GM19023 (cell line): ENCODE data around the gene APLP2.

Source experiments
- ATAC-seq: cut with Tn5 transposase; IDR thresholded peaks from one replicate; pipeline ENCODE4 v1.9.1; 2021; ENCODE audit warnings: mild to moderate bottlenecking, moderate library complexity; ENCODE audit not compliant: unreplicated experiment

The APLP2 gene

DNA sequence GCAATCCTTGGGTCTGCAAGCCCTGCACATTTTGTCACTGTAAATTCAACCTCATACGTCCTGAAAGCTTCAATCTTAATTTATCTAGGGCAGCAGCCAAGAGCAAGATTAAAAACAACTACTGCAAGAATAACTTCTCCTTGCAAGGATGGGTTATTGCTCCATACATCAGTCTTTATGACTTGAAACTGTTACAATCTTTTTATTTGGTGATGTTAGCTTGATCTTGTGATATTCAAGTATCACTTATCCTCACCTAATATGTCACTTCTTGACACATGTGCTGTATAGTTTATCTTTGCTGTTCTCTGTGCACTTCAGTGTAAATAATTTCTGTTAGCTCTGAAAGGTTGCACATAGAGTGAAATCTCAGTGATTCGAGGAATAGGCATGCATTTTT lies 14.7 kb upstream of the APLP2 start:
- ATAC-seq, result no peak

GRCh38 chr11:130055617-130056016 lies 14.1 kb upstream of the APLP2 start:
- ATAC-seq, result no peak

- ATAC-seq, result no peak
These were observed 8.7 kb upstream of the APLP2 start for GRCh38 chr11:130061017-130061416.

GRCh38 chr11:130062026-130062425 lies 7.7 kb upstream of the APLP2 start:
- ATAC-seq, result no peak

DNA sequence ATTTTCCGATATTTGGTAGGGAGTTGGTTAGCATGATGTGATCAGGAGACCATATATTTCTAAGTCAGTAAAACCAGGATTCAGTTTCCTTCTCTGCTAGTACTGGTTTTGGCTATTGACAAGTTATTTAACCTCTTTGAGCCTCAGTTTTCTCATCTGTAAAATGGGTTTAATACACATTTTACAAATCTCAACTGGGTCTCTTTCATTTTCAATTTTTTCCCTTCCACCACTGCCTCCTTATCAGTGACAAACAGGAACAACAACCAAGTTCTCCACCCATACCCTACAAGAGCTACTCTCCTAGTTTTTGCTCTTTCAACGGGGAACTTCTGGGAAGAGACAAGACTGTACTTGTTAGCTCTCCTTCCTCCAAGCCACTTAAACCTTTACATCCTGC lies 6.2 kb upstream of the APLP2 start:
- ATAC-seq, result no peak

DNA sequence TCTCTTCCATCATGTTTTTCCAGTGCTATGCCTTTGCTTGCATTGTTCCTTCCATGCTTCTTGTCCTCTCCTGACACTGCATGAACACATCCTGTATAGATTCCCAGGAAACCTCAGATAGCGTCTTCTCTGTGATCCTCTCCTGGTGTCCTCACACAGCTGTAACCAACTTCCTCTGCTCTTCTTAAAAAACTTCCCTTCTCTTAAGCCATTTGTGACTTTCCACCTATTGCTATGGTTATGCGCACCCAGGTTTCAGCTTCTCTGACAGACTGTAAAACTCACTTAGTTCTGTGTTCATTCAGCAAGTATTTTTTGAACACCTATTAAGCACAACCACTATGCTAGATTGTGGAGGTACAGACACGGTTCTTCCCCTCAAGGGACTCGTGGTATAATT lies 5.1 kb upstream of the APLP2 start:
- ATAC-seq, result no peak

- ATAC-seq, result no peak
These were observed 3.4 kb upstream of the APLP2 start for GRCh38 chr11:130066338-130066737.

DNA sequence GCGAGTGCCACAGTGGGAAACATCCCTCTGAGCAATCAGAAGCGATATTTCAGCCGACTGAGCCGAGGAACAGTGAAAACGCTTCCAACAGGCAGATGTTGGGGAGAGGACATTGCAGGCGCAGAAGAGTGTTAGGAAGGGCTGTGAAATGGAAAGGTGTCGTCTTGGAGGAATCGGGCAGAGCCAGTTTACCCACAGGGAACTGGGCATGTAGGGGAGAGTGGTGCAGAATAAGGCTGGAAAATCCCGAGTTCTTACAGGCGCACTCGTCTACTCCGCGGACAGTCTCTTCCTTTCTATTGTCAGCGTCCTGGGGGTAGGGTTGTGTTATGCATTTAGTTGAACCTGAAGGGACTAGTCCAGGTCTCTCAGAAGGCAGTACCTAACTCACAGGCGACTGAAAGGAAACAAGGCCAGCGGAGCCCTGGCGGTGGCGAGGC lies 1.1 kb upstream of the APLP2 start:
- no peak for ATAC-seq

DNA sequence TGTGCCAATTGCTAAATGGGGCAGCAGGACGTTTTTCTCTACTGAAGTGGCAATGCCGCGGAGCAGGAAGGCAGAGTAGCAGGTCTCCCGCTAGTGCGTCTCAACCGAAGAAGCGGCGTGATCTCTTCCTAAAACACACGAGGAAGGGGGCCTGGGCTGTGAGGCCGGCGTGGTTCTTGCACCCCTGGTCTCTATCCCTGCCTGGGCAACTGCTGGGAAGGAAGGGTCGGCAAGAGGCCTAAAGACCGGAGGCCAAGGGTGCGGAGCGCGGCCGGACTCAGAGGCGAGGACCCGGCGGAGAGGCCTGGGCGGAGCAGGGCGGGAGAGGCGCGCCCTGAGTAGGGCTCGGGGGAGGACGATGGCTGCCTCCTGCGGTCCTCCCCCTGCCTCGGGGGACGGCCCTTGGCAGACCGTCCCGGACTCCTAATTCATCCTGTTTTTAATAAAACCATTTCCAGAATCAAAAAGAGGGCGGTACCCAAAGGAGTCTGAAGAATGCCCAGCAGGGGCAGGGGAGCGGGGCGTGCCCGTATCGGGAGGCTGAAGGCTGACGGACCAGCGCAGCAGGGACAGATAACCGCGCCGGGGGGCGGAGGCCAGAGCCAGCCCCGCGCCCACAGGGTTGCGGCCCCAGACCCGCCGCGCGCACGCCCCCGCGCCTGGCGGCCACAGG lies 572 bp upstream of the APLP2 start:
- peak; percentile 44 for ATAC-seq

- ATAC-seq, result peak; percentile 31
These were observed 583 bp downstream of the APLP2 start for GRCh38 chr11:130070109-130070845.

GRCh38 chr11:130070846-130071200 lies 1.1 kb downstream of the APLP2 start:
- ATAC-seq, result no peak

- no peak for ATAC-seq
These were observed 1.6 kb downstream of the APLP2 start for GRCh38 chr11:130071211-130071712.

DNA sequence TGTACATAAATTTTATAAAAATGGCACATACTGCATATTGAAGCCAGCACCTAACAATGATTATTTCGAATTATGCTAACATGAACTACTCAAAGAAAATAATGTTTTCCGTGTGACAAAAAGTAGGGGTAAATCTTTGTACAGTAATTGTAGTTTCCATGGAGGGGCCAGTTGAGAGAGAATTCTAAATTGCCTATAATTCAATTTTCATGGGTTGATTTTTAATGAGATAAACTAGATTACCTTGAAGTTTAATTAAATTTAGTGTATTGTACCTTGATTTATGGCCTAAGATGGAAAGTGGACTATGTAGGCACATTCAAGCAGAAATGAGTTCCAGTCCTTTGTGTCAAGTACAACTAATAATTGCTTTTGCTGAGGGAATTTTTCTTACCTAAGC lies 5.0 kb downstream of the APLP2 start:
- ATAC-seq, result no peak

DNA sequence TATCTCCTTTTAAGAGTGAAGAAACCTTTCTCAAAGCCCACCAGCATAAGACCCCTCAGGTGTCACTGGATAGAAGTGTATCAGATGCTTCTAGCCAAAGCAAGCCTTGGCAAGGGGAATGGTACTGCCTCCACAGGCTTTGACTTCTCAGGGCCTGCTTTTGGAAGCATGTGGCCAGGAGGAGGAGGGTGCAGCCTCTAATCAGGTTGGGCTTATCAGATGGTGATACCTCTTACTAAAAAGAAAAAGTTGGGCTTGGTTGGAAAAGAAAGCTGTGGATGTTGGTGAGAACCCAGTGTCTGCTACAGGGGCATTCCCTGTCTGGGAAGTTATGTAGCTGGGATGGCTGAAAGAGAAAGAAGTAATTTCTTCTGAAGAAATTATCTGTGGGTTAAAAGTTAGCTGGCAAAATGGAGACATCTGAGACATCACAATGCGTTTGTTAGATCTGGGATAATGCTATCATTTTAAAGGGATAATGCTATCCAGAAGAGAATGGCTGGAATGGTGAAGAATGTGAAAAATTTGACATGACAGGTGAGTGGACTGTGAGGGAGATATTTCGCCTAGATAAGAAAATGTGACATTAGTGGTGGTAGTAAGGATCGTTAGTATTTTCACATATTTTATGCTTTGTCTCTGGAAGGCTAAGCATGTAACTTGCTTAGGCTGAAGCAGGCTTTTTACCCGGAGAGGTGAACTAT lies 7.2 kb downstream of the APLP2 start:
- no peak for ATAC-seq

GRCh38 chr11:130077671-130078070 lies 8.0 kb downstream of the APLP2 start:
- no peak for ATAC-seq

GRCh38 chr11:130078080-130078479 lies 8.4 kb downstream of the APLP2 start:
- no peak for ATAC-seq

DNA sequence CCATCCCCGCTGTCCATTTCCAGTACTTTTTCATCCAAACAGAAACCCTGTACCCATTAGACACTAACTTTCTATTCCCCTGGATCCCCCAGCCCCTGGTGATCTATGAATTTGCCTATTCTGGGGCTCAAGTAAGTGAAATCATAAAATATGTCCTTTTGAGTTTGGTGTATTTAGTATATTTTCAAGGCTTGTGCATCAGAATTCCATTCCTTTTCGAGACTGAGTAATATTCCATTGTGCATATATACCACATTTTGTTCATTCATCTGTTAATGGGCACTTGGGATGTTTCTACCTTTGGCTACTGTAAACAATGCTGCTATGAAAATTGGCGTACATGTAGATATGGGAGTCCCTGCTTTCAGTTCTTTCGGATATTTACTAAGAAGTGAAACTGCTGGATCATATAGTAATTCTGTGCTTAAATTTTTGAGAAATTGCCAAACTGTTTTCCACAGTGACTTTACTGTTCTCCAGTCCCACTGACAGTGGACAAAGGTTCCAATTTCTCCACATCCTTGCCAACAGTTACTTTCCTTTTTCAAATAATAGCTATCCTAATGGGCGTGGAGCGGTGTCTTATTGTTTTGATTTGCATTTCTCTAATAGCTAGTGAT lies 16.1 kb downstream of the APLP2 start:
- no peak for ATAC-seq

GRCh38 chr11:130086669-130087068 lies 17.0 kb downstream of the APLP2 start:
- no peak for ATAC-seq

DNA sequence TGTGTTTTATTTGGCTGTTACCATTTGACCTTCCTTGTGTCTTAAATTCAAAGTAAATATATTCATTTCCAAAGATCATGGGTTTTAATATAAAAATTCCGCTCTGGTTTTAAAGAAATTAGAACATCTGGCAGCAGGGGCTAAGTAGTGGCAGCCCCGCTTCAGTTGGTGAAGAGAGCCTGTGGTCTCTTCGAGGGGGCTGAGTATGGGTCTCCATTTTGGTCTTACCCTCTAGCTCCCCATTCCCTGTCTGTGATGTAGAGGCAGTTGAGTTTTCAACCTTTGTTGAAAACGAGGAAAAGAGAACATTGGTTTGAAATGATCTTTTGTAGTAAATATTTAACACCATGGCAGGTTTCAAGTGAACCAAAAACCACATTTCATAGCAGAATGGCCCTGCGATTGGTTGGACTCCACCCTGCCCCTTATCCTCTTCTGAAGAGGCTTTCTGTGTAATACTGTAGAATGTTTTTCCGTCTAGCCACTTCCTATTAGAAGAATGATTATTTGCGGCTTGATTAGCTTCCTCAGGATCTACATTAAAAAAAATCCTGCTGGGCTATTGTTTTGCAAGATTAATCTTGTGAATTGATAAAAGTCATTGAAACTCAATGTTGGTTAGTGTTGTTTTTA lies 17.7 kb downstream of the APLP2 start:
- peak; percentile 58 for ATAC-seq

DNA sequence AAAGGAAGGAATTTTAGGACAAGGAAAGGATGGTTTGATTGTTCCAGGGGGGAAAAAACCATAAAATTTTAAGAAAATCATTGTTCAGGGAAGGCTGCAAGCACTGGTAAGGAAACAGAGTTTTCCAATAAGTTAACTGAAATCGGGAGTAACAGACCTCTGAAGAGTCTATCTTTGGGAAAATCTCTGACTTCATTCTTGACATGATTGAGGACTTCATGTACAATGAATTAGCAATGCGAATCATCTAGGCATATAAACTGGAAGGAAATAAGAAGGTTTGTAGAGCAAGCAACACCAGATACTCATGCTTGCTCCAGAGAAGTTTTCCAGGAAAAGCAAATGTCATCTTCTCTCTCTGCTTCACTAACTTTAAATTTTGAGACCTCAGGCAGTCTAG lies 18.5 kb downstream of the APLP2 start:
- ATAC-seq, result no peak
